GM12878 (cell line): ENCODE data around the gene ITGA4. TPM values are rescaled to one million over a fixed set of nuclear protein-coding genes. Genes with fewer than 3 reads are reported as not detected.

Source experiments
- NFIC ChIP-seq: IDR thresholded peaks from 2 replicates; pipeline ENCODE4 v1.6.1; 2012; ENCODE audit warnings: low read depth, mild to moderate bottlenecking, inconsistent platforms, low read length, moderate library complexity
- SMARCA5 ChIP-seq: fragments of 450-650 bp; IDR thresholded peaks from 2 replicates; pipeline ENCODE4 v1.6.1; 2017; ENCODE audit warnings: mild to moderate bottlenecking
- polyA plus RNA-seq, 11 experiments: library from polyadenylated mRNA; depleted of rRNA in 4 of 11; unstranded in 6 of 11; stranded (reverse) in 5 of 11; fragments of >200 nt; fragmentation: Nextera tagmentation in 4 of 11; fragmentation: Illumina TruSeq in 1 of 11; extraction: Ambion mirVana in 4 of 11; extraction: Trizol in 1 of 11; gene quantifications; 1 replicate in 1 of 11; 2 replicates in 10 of 11; pipeline versions ENCODE4 v1.2.1 to v1.2.3, GENCODE V29; 2011 to 2016; ENCODE audit warnings: inconsistent platforms in 2 of 11, missing spikeins in 2 of 11, low read depth in 1 of 11
- total RNA-seq, 4 experiments: library from RNA; depleted of rRNA in 3 of 4; stranded (reverse); fragments of >200 nt in 3 of 4; fragmentation: Illumina TruSeq in 1 of 4; extraction: Trizol in 1 of 4; gene quantifications; 2 replicates each; pipeline versions ENCODE4 v1.2.1 to v1.2.3, GENCODE V29; 2013 to 2021
- TF ChIP-seq, protein P1 (sequence below), 3 experiments: IDR thresholded peaks in 2 of 3; conservative IDR thresholded peaks in 1 of 3; 2 replicates each; pipeline ENCODE4 v1.5.1; 2011; ENCODE audit warnings: low read depth in 3 of 3, low read length in 3 of 3, mild to moderate bottlenecking in 3 of 3, control low read depth in 2 of 3, moderate library complexity in 2 of 3, inconsistent platforms in 1 of 3, mixed read lengths in 1 of 3; ENCODE audit not compliant: control insufficient read depth in 2 of 3, insufficient read depth in 1 of 3; ENCODE audit errors: extremely low read depth in 1 of 3
- TF ChIP-seq, protein P2 (sequence below): IDR thresholded peaks from 2 replicates; pipeline ENCODE4 v1.6.1; 2011; ENCODE audit warnings: mild to moderate bottlenecking, low read depth, low read length, moderate library complexity; ENCODE audit not compliant: insufficient replicate concordance

ITGA4 gene
- total and polyA plus RNA-seq, 10 of the 15 experiments (the other 5 are each of a cell fraction or from before 2014, with no cell fraction given): 12.4 to 87.9 (median 63.5) TPM

DNA sequence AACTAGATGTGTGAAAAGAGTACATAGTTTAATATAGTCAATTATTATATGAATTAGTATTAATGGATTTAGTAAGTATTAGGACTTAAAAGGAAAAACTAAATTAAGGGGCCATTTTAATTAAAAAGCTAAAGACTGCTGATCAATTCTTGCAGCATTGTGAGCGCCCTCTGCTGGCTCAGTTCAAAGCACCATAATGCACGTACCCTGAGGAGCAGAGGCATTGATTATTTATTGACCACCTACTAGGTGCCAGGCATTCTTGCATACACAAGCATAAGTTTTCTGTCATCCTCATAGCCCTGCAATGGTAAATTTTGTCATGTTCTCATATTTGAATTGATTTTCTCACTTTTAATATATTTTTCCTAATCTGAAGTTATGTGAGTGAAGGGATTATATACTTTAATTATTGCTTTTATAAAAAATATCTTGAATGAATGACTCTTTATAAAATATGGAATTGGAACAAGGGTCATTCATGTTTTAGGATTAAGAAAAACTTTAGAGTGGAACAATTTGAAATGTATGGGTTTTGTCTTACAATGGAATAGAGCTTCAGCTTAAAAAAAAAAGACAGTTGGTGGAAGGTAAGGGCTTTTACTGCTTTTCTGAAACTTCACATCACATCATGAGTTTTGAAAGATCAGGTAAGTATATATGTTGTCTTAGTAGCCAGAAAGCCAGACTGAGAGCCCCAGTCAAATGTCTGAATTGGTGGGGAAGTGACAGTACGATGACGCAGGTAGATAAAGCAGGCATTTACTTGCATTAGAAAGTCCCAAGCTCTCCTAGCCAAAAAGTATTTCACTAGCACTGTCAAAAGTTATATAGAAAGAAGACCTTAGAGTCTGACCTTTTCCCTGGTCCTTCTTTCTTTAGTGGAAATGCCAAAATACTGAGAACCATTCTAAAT lies 9.7 kb downstream of the ITGA4 start (continued):
- TF ChIP-seq, protein P1, sequence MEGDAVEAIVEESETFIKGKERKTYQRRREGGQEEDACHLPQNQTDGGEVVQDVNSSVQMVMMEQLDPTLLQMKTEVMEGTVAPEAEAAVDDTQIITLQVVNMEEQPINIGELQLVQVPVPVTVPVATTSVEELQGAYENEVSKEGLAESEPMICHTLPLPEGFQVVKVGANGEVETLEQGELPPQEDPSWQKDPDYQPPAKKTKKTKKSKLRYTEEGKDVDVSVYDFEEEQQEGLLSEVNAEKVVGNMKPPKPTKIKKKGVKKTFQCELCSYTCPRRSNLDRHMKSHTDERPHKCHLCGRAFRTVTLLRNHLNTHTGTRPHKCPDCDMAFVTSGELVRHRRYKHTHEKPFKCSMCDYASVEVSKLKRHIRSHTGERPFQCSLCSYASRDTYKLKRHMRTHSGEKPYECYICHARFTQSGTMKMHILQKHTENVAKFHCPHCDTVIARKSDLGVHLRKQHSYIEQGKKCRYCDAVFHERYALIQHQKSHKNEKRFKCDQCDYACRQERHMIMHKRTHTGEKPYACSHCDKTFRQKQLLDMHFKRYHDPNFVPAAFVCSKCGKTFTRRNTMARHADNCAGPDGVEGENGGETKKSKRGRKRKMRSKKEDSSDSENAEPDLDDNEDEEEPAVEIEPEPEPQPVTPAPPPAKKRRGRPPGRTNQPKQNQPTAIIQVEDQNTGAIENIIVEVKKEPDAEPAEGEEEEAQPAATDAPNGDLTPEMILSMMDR (IDR thresholded peaks at IDR 0.05 in 2 of 3, conservative IDR thresholded peaks at IDR 0.05 in 1 of 3; ENCODE audit: control insufficient read depth in 2 of 3, extremely low read depth in 1 of 3, insufficient read depth in 1 of 3, low read depth in 3 of 3, low read length in 3 of 3): peak; percentile 74 to 81 (median 79)
- peak; percentile 73; the same call in 1 of the 2 replicates for TF ChIP-seq SMARCA5
- 0 out of 2 replicates have a peak, but pooled peaks have one; percentile 14 for TF ChIP-seq NFIC
- TF ChIP-seq, protein P2, sequence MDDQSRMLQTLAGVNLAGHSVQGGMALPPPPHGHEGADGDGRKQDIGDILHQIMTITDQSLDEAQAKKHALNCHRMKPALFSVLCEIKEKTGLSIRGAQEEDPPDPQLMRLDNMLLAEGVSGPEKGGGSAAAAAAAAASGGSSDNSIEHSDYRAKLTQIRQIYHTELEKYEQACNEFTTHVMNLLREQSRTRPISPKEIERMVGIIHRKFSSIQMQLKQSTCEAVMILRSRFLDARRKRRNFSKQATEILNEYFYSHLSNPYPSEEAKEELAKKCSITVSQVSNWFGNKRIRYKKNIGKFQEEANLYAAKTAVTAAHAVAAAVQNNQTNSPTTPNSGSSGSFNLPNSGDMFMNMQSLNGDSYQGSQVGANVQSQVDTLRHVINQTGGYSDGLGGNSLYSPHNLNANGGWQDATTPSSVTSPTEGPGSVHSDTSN: no peak
